ENCODE results near the gene SYNJ1. TPM values are rescaled to one million over a fixed set of nuclear protein-coding genes. Genes with fewer than 3 reads are reported as not detected.

SYNJ1 gene
- total and polyA plus RNA-seq, 2 of the 4 experiments (the other 2 are of a cell fraction): 3.6 to 4.6 TPM

DNA sequence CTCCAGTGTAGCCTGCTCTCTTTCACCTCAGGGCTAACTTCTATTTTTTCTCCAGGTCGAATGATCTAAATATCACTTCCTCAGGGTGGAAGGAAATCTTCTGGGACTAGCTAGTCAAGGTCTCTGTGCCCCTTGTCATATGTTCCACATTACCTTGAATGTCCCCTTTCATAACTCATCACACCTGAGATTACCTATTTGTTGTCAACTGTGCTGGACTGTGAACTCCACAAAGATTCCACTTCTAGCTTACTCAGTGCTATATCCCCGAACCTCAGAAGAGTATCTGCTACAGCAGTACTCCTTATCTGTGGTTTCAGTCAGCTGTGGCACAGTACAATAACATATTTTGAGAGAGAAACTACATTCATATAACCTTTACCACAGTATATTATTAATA, 14.6 kb upstream of the SYNJ1 start:
- H3K18ac ChIP-seq (ENCODE audit: low read depth, low read length): no peak overlapping the region
- H3K27me3 ChIP-seq (ENCODE audit: control insufficient read depth, insufficient read depth, low read length): no peaks in the 10 kb centered on the region
- no peak overlapping the region for H2BK120ac ChIP-seq (ENCODE audit: low read depth, low read length)
- no peak overlapping the region for H2BK15ac ChIP-seq (ENCODE audit: low read depth, low read length)
- no TSS peak for BruUV-seq (replicated peaks)
- no peak overlapping the region for H2AK9ac ChIP-seq (replicated peaks; ENCODE audit: low read depth, low read length, poor library complexity)
- peaks cover 36% of the 10 kb centered on the region for H3K36me3 ChIP-seq (ENCODE audit: control insufficient read depth, insufficient read depth, low read length)
- no peak overlapping the region for H2BK5ac ChIP-seq (ENCODE audit: low read depth, low read length, poor library complexity, severe bottlenecking)
- H3K4me1 ChIP-seq (ENCODE audit: control insufficient read depth, insufficient read depth, low read length): no peaks in the 10 kb centered on the region
- H4K91ac ChIP-seq (ENCODE audit: insufficient read depth, low read depth, low read length): no peak overlapping the region
- dilution Hi-C loops (cut with HindIII; ENCODE audit: low sequenced_read_pairs, unreplicated experiment): no loop called here
- H4K5ac ChIP-seq (ENCODE audit: low read depth, low read length): no peak overlapping the region
- intact Hi-C loops (cut with micrococcal nuclease): no loop called here
- no peak overlapping the region for H3K56ac ChIP-seq (ENCODE audit: extremely low read depth, insufficient read depth, low read length)
- no peak overlapping the region for H4K8ac ChIP-seq (ENCODE audit: low read depth in 2 of 2, low read length in 2 of 2)
- H2AFZ ChIP-seq (replicated peaks; ENCODE audit: low read length, poor library complexity): no peak overlapping the region
- H3K14ac ChIP-seq (replicated peaks; ENCODE audit: low read depth, low read length): no peak overlapping the region
- H4K20me1 ChIP-seq (ENCODE audit: insufficient read depth, low read length): no peaks in the 10 kb centered on the region
- no peaks in the 10 kb centered on the region for H3K9me1 ChIP-seq (ENCODE audit: insufficient read depth, low read length)
- in situ Hi-C loops (cut with MboI; ENCODE audit: low sequenced_read_pairs): loop anchor here (25.0 kb wide), 1 partner anchor 355 kb away; the partner anchor contains the start of gene URB1
- no peak overlapping the region for H2AK5ac ChIP-seq (ENCODE audit: low read depth, low read length)
- no peak overlapping the region for H3K9ac ChIP-seq (ENCODE audit: low read depth, low read length)
- no peak overlapping the region for H3K4me3 ChIP-seq (ENCODE audit: insufficient read depth, low read depth, low read length)
- ChIA-PET POLR2A (ENCODE audit: unreplicated experiment) (no interaction called here), CTCF (no interaction called here)
- no peak overlapping the region for H3K27ac ChIP-seq (ENCODE audit: insufficient read depth, low read length)
- H2BK20ac ChIP-seq (ENCODE audit: low read depth, low read length): no peak overlapping the region
- peaks cover 3 to 12% of the 10 kb centered on the region in 2 experiments for H3K79me1 ChIP-seq (ENCODE audit: low read depth in 1 of 2, low read length in 2 of 2)
- DNase-seq (no peak), ATAC-seq (ENCODE audit: low read depth) (no peak)
- H3K4ac ChIP-seq (ENCODE audit: low read depth, low read length): no peak overlapping the region
- WGBS, 2 experiments (ENCODE audit: extremely low coverage in 2 of 2, insufficient read length in 1 of 2): no CpG with 5 or more reads among the region's 2 CpGs
- H3K9me3 ChIP-seq (ENCODE audit: control insufficient read depth, insufficient read depth, low read length): no peaks in the 10 kb centered on the region
- TF ChIP-seq RAD21 (IDR thresholded peaks at IDR 0.05; ENCODE audit: low read length) (no peak), CEBPB (IDR thresholded peaks at IDR 0.05; ENCODE audit: low read depth, low read length) (no peak), BHLHE40 (IDR thresholded peaks at IDR 0.05; ENCODE audit: low read depth, low read length) (no peak), RCOR1 (IDR thresholded peaks at IDR 0.05; ENCODE audit: insufficient replicate concordance, low read length) (no peak), FOS (IDR thresholded peaks at IDR 0.05; ENCODE audit: low read depth, low read length) (no peak), MAZ (IDR thresholded peaks at IDR 0.05; ENCODE audit: borderline replicate concordance, low read depth, low read length) (no peak), POLR2A (IDR thresholded peaks at IDR 0.05; ENCODE audit: low read depth, low read length) (no peak), MAFK (IDR thresholded peaks at IDR 0.05; ENCODE audit: low read depth, low read length) (no peak), MXI1 (IDR thresholded peaks at IDR 0.05; ENCODE audit: borderline replicate concordance, low read depth, low read length) (no peak), SMC3 (IDR thresholded peaks at IDR 0.05; ENCODE audit: low read depth, low read length) (no peak), ELK1 (IDR thresholded peaks at IDR 0.05; ENCODE audit: borderline replicate concordance, low read depth, low read length) (no peak), NFE2L2 (IDR thresholded peaks at IDR 0.05; ENCODE audit: low read depth, low read length) (no peak)
- TF ChIP-seq, protein P1, sequence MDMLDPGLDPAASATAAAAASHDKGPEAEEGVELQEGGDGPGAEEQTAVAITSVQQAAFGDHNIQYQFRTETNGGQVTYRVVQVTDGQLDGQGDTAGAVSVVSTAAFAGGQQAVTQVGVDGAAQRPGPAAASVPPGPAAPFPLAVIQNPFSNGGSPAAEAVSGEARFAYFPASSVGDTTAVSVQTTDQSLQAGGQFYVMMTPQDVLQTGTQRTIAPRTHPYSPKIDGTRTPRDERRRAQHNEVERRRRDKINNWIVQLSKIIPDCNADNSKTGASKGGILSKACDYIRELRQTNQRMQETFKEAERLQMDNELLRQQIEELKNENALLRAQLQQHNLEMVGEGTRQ (IDR thresholded peaks at IDR 0.05; ENCODE audit: low read depth, low read length): no peak
- no peak overlapping the region for H3K23ac ChIP-seq (ENCODE audit: low read depth, low read length)
- H3K4me2 ChIP-seq (ENCODE audit: low read depth, low read length): no peak overlapping the region
